Parathyroid adenoma (tissue), 2 donors: ENCODE data around the gene PCDHGA8.
"Not testable (repeated sequence)": the region's sequence is repeated elsewhere in the genome, so short reads cannot be mapped to it uniquely, and the experiment has no call there.

Experiments
- H2AFZ ChIP-seq: fragments of 300-600 bp; sonication (generic); one replicate; pipeline ENCODE4 v1.7.0; 2017; ENCODE audit warnings: antibody characterized with exemption, mild to moderate bottlenecking
- H3K27ac ChIP-seq: fragments of 300-600 bp; sonication (generic); one replicate; pipeline ENCODE4 v1.7.0; 2017
- H3K27me3 ChIP-seq: fragments of 300-600 bp; sonication (generic); one replicate; pipeline ENCODE4 v1.7.0; 2017; ENCODE audit warnings: low read length; ENCODE audit not compliant: control insufficient read depth, insufficient read depth
- H3K36me3 ChIP-seq: fragments of 300-600 bp; sonication (generic); one replicate; pipeline ENCODE4 v1.7.0; 2017; ENCODE audit warnings: low read length; ENCODE audit not compliant: control insufficient read depth, insufficient read depth
- H3K4me1 ChIP-seq: fragments of 300-600 bp; sonication (generic); one replicate; pipeline ENCODE4 v1.7.0; 2017; ENCODE audit warnings: control low read depth
- H3K4me2 ChIP-seq: fragments of 300-600 bp; sonication (generic); one replicate; pipeline ENCODE4 v1.7.0; 2017; ENCODE audit warnings: low read length
- H3K4me3 ChIP-seq: fragments of 300-600 bp; sonication (generic); one replicate; pipeline ENCODE4 v1.7.0; 2017; ENCODE audit warnings: low read depth, low read length
- H3K79me2 ChIP-seq: fragments of 300-600 bp; sonication (generic); one replicate; pipeline ENCODE4 v1.7.0; 2017; ENCODE audit warnings: control low read depth
- H3K9ac ChIP-seq: fragments of 300-600 bp; sonication (generic); one replicate; pipeline ENCODE4 v1.7.0; 2017; ENCODE audit warnings: mild to moderate bottlenecking
- H3K9me3 ChIP-seq: fragments of 300-600 bp; sonication (generic); one replicate; pipeline ENCODE4 v1.7.0; 2017; ENCODE audit warnings: low read length; ENCODE audit not compliant: control insufficient read depth
- TF ChIP-seq, protein P1 (sequence below): fragments of 300-600 bp; sonication (generic); IDR thresholded peaks from one replicate; pipeline ENCODE4 v1.7.0; 2017; ENCODE audit warnings: antibody characterized with exemption, mild to moderate bottlenecking
- donor health status: primary hyperparathyroidism.

The PCDHGA8 gene

DNA sequence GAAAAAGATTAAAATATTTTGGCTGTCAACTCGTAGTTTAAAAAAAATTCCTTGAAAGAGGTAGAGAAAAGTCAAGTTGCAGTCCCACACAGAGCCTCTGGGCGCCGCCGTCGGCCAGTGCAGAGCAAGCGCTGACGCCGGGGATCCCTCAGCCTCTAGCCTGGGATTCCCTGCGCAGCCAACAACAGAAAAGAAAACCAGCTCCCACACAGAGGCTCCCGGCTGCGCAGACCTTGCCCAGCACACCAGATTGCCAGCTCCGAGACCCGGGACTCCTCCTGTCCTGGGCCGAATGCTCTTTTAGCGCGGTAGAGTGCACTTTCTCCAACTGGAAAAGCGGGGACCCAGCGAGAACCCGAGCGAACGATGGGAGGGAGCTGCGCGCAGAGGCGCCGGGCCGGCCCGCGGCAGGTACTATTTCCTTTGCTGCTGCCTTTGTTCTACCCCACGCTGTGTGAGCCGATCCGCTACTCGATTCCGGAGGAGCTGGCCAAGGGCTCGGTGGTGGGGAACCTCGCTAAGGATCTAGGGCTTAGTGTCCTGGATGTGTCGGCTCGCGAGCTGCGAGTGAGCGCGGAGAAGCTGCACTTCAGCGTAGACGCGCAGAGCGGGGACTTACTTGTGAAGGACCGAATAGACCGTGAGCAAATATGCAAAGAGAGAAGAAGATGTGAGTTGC is 25.2 kb downstream of the PCDHGA8 start, which contains the start of gene PCDHGB7:
Gene PCDHGB7, plus strand, starts transcription at position 184 of the 679 bp plus-strand sequence. Its CDS starts 183 bp downstream, at position 367.
- TF ChIP-seq, protein P1, sequence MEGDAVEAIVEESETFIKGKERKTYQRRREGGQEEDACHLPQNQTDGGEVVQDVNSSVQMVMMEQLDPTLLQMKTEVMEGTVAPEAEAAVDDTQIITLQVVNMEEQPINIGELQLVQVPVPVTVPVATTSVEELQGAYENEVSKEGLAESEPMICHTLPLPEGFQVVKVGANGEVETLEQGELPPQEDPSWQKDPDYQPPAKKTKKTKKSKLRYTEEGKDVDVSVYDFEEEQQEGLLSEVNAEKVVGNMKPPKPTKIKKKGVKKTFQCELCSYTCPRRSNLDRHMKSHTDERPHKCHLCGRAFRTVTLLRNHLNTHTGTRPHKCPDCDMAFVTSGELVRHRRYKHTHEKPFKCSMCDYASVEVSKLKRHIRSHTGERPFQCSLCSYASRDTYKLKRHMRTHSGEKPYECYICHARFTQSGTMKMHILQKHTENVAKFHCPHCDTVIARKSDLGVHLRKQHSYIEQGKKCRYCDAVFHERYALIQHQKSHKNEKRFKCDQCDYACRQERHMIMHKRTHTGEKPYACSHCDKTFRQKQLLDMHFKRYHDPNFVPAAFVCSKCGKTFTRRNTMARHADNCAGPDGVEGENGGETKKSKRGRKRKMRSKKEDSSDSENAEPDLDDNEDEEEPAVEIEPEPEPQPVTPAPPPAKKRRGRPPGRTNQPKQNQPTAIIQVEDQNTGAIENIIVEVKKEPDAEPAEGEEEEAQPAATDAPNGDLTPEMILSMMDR: peak; percentile 60
- not testable (repeated sequence) for H3K79me2 ChIP-seq, H3K27me3 ChIP-seq, H3K4me1 ChIP-seq, H3K9ac ChIP-seq
- Histone ChIP-seq H3K27ac (peak within 1 kb of the TSS; percentile 63), H3K4me2 (peak within 1 kb of the TSS; percentile 44), H2AFZ (peak within 1 kb of the TSS; percentile 57), H3K9me3 (peaks cover 11% of the 10 kb centered on the region), H3K36me3 (peaks cover 18% of the 10 kb centered on the region), H3K4me3 (peak within 1 kb of the TSS; percentile 49)

DNA sequence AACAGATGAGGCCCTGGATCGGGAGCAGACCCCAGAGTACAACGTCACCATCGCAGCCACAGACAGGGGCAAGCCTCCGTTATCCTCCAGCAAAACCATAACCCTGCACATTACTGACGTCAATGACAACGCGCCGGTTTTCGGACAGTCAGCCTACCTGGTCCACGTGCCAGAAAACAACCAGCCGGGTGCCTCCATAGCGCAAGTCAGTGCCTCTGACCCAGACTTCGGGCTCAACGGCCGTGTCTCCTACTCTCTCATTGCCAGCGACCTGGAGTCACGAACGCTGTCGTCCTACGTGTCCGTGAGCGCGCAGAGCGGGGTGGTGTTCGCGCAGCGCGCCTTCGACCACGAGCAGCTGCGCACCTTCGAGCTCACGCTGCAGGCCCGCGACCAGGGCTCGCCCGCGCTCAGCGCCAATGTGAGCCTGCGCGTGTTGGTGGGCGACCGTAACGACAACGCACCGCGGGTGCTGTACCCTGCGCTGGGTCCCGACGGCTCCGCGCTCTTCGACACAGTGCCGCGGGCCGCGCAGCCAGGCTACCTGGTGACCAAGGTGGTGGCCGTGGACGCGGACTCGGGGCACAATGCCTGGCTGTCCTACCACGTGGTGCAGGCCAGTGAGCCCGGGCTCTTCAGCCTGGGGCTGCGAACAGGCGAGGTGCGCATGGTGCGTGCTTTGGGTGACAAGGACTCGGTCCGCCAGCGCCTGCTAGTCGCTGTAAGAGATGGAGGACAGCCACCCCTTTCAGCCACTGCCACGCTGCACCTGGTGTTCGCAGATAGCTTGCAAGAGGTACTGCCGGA is 26.8 kb downstream of the PCDHGA8 start:
- TF ChIP-seq, protein P1: no peak
- Histone ChIP-seq H3K9me3 (peaks cover 11% of the 10 kb centered on the region), H3K27ac (no peak overlapping the region), H3K36me3 (peaks cover 13% of the 10 kb centered on the region), H3K79me2 (no peaks in the 10 kb centered on the region), H3K4me2 (no peak overlapping the region), H3K4me3 (no peak overlapping the region), H2AFZ (no peak overlapping the region), H3K4me1 (no peaks in the 10 kb centered on the region), H3K9ac (no peak overlapping the region), H3K27me3 (no peaks in the 10 kb centered on the region)

DNA sequence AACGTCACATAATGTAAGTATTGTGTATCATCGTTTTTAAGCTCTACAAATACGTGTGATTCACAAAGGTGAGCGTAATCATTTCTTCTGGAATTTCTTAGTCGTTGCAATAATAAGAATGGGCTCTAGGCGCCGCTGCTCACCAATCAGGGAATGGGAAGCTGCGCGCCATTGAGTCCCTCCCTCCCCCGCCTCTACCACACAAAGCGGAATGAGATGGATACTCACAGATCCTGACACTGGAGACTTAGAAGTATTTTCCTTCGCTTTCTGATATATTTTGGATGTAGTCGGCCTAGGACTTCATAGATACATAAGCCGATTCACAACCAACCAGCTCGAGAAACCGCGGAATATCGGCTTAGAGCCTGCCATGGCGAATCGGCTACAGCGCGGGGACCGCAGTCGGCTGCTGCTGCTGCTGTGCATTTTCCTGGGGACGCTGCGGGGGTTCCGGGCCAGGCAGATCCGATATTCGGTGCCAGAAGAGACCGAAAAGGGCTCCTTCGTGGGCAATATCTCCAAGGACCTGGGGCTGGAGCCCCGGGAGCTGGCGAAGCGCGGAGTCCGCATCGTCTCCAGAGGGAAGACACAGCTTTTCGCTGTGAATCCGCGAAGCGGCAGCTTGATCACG is 28.5 kb downstream of the PCDHGA8 start, which contains the start of gene PCDHGA11:
Gene PCDHGA11, plus strand, starts transcription at position 197 of the 634 bp plus-strand sequence. Its CDS starts 177 bp downstream, at position 374.
- Histone ChIP-seq H3K9me3 (peaks cover 16% of the 10 kb centered on the region), H3K27me3 (no peaks in the 10 kb centered on the region)

DNA sequence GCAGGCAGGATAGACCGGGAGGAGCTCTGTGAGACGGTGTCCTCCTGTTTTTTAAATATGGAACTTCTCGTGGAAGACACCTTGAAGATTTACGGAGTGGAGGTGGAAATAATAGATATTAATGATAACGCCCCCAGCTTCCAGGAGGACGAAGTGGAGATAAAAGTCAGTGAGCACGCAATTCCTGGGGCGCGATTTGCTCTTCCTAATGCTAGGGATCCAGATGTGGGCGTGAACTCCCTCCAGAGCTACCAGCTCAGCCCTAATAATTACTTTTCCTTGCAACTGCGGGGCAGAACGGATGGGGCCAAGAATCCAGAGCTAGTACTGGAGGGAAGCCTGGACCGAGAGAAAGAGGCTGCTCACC is 29.0 kb downstream of the PCDHGA8 start:
- H3K4me3 ChIP-seq: no peak overlapping the region
- H3K4me1 ChIP-seq: no peaks in the 10 kb centered on the region
- H3K9me3 ChIP-seq: peaks cover 20% of the 10 kb centered on the region
- H3K9ac ChIP-seq: no peak overlapping the region
- peaks cover 20% of the 10 kb centered on the region for H3K36me3 ChIP-seq
- no peaks in the 10 kb centered on the region for H3K27me3 ChIP-seq
- no peak overlapping the region for H3K27ac ChIP-seq
- H3K79me2 ChIP-seq: no peaks in the 10 kb centered on the region
- H3K4me2 ChIP-seq: no peak overlapping the region
- TF ChIP-seq, protein P1: no peak
- no peak overlapping the region for H2AFZ ChIP-seq

More for the DNA sequence above, 28.5 kb downstream of the PCDHGA8 start, which contains the start of gene PCDHGA11:
- H3K4me3 ChIP-seq: no peak within 1 kb of the TSS
- H3K79me2 ChIP-seq: no peaks in the 10 kb centered on the region
- TF ChIP-seq, protein P1: no peak
- no peaks in the 10 kb centered on the region for H3K4me1 ChIP-seq
- no peak within 1 kb of the TSS for H3K4me2 ChIP-seq
- no peak within 1 kb of the TSS for H3K27ac ChIP-seq
- H3K9ac ChIP-seq: no peak within 1 kb of the TSS
- no peak within 1 kb of the TSS for H2AFZ ChIP-seq
- peaks cover 20% of the 10 kb centered on the region for H3K36me3 ChIP-seq
